ENCODE measurements around the gene SLC30A5. TPM values are rescaled to one million over a fixed set of nuclear protein-coding genes. Genes with fewer than 3 reads are reported as not detected.

Gene SLC30A5
- total RNA-seq, 4 donors from 2014 or later: 29.2 to 35.1 (median 32.5) TPM

DNA sequence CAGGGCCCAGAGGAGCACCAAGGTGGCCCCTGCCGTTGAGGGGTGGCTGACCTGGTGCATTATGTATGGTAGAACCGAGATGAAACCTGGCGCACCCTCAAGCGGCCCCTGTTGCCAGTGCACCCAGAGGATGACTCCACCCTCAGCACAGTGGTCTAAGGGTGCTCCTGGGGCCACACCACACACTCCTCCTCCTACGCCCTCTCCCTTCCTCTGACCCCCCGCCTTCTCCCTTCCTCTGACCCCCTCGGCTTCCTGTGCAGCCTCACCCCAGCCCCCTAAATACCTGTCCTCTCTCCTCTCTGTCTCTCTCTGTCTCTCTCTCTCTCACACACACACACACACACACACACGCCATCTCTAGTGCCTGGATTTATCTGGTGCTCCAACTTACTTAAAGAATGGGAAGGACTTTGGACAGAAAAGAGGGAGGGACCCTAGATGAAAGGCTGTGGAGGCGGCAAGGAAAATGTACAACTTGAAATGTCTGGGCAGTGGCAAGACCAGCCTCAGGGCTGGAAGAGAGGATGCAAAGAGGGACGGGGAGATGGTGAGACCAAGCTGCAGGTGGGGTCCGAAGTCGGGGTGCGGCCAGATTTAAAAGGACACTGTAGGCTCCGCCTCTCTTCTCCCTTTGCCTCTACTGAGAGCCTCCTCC lies 18.2 kb upstream of the SLC30A5 start:
- intact Hi-C loops (cut with DNase I): no loop called here
- H3K36me3 ChIP-seq: no peaks in the 10 kb centered on the region
- 75% methylated on average over 14 of the region's 14 CpGs for WGBS
- no peaks in the 10 kb centered on the region for H3K27me3 ChIP-seq
- TF ChIP-seq POLR2AphosphoS5 (IDR thresholded peaks at IDR 0.05) (no peak), POLR2A (IDR thresholded peaks at IDR 0.05; ENCODE audit: low read depth) (no peak), EP300 (IDR thresholded peaks at IDR 0.05) (no peak)
- TF ChIP-seq, protein P1, sequence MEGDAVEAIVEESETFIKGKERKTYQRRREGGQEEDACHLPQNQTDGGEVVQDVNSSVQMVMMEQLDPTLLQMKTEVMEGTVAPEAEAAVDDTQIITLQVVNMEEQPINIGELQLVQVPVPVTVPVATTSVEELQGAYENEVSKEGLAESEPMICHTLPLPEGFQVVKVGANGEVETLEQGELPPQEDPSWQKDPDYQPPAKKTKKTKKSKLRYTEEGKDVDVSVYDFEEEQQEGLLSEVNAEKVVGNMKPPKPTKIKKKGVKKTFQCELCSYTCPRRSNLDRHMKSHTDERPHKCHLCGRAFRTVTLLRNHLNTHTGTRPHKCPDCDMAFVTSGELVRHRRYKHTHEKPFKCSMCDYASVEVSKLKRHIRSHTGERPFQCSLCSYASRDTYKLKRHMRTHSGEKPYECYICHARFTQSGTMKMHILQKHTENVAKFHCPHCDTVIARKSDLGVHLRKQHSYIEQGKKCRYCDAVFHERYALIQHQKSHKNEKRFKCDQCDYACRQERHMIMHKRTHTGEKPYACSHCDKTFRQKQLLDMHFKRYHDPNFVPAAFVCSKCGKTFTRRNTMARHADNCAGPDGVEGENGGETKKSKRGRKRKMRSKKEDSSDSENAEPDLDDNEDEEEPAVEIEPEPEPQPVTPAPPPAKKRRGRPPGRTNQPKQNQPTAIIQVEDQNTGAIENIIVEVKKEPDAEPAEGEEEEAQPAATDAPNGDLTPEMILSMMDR (IDR thresholded peaks at IDR 0.05): no peak
- no peaks in the 10 kb centered on the region for H3K4me1 ChIP-seq
- H3K27ac ChIP-seq (replicated peaks in 1 of 4): no peak overlapping the region
- no peak overlapping the region for H3K4me3 ChIP-seq
- no peaks in the 10 kb centered on the region for H3K9me3 ChIP-seq
- no peak for DNase-seq (ENCODE audit: extremely low spot score)

DNA sequence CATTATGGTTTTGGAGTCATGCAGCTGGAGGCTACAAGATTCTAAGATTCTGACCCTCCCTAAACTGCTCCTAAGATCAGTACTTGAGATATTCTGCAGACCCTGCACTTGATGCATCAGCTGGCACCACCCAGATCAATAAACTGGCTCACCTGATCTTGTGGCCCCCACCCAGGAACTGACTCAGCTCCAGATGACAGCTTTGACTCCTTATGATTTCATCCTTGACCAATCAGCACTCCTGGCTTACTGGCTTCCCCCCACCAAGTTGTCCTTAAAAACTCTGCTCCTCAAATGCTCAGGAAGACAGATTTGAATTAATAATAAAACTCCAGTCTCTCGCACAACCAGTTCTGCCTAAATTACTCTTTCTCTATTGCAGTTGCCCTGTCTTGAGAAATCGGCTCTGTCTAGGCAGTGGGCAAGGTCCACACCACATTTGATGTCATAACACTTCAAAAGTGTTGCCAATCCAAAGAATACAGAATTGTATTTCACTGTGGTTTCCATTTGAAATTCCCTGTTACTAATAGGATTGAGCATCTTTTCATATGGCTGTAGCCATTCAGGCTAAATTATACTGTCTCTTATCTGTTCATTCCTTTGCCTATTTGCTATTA lies 14.8 kb upstream of the SLC30A5 start:
- TF ChIP-seq EP300 (IDR thresholded peaks at IDR 0.05): no peak
- no peak for TF ChIP-seq POLR2AphosphoS5 (IDR thresholded peaks at IDR 0.05)
- no peak for TF ChIP-seq POLR2A (IDR thresholded peaks at IDR 0.05; ENCODE audit: low read depth)
- TF ChIP-seq, protein P1 (IDR thresholded peaks at IDR 0.05): no peak
- 75% methylated on average over 2 of the region's 2 CpGs for WGBS
- Histone ChIP-seq H3K4me3 (no peak overlapping the region), H3K9me3 (no peaks in the 10 kb centered on the region), H3K27me3 (no peaks in the 10 kb centered on the region), H3K27ac (replicated peaks in 1 of 4) (no peak overlapping the region), H3K4me1 (no peaks in the 10 kb centered on the region), H3K36me3 (no peaks in the 10 kb centered on the region)
- DNase-seq (ENCODE audit: extremely low spot score): no peak
- intact Hi-C loops (cut with DNase I): no loop called here

DNA sequence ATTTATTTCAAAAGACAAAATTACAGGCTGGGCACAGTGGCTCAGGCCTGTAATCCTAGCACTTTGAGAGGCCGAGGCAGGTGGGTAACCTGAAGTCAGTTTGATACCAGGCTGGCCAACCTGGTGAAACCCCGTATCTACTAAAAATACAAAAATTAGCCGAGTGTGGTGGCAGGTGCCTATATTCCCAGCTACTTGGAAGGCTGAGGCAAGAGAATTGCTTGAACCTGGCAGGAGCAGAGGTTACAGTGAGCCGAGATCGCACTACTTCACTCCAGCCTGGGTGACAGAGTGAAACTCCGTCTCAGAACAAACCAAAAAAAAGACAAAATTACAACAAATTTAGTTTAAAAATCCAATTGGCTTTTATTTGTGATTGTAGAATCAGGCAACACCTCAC lies 14.3 kb upstream of the SLC30A5 start:
- Histone ChIP-seq H3K27ac (replicated peaks in 1 of 4) (no peak overlapping the region), H3K36me3 (no peaks in the 10 kb centered on the region), H3K4me3 (no peak overlapping the region), H3K9me3 (no peaks in the 10 kb centered on the region), H3K27me3 (no peaks in the 10 kb centered on the region), H3K4me1 (no peaks in the 10 kb centered on the region)
- no peak for DNase-seq (ENCODE audit: extremely low spot score)
- TF ChIP-seq POLR2AphosphoS5 (IDR thresholded peaks at IDR 0.05) (no peak), POLR2A (IDR thresholded peaks at IDR 0.05; ENCODE audit: low read depth) (no peak), EP300 (IDR thresholded peaks at IDR 0.05) (no peak)
- TF ChIP-seq, protein P1 (IDR thresholded peaks at IDR 0.05): no peak
- intact Hi-C loops (cut with DNase I): no loop called here
- WGBS: 94% methylated on average over 6 of the region's 6 CpGs

DNA sequence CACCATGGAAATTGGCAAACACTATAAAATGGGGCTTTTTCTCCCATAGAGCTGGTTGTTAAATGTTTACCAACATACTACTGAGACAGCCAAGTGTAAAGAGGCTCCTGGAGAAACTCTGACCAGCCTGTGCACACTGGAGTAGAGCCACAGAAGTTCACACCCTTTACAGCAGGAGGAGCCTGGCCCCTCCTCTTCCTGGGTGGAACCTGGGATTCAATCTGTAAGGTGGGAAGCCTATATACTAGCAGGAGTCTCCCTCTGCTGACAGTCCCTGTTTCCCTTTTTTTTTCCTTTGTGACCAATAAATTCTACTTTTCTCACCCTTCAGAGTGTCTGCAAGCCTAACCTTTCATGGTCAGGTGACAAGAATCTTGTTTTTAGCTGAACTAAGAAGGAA lies 10.4 kb upstream of the SLC30A5 start:
- no peak overlapping the region for H3K4me3 ChIP-seq
- H3K9me3 ChIP-seq: no peaks in the 10 kb centered on the region
- H3K36me3 ChIP-seq: no peaks in the 10 kb centered on the region
- no peak overlapping the region for H3K27ac ChIP-seq (replicated peaks in 1 of 4)
- no peak for TF ChIP-seq EP300 (IDR thresholded peaks at IDR 0.05)
- TF ChIP-seq POLR2A (IDR thresholded peaks at IDR 0.05; ENCODE audit: low read depth): no peak
- TF ChIP-seq, protein P1 (IDR thresholded peaks at IDR 0.05): no peak
- TF ChIP-seq POLR2AphosphoS5 (IDR thresholded peaks at IDR 0.05): no peak
- no peaks in the 10 kb centered on the region for H3K4me1 ChIP-seq
- H3K27me3 ChIP-seq: no peaks in the 10 kb centered on the region
- intact Hi-C loops (cut with DNase I): no loop called here
- no peak for DNase-seq (ENCODE audit: extremely low spot score)

Measured in esophagus muscularis mucosa (tissue), 4 donors.